HG02571 (cell line): ENCODE results near the gene IL4.
"Not testable (repeated sequence)": the region's sequence is repeated elsewhere in the genome, so short reads cannot be mapped to it uniquely, and the experiment has no call there.

Source experiments
- ATAC-seq: cut with Tn5 transposase; IDR thresholded peaks from one replicate; pipeline ENCODE4 v1.9.1; 2021; ENCODE audit warnings: mild to moderate bottlenecking, moderate library complexity; ENCODE audit not compliant: unreplicated experiment

Gene IL4

DNA sequence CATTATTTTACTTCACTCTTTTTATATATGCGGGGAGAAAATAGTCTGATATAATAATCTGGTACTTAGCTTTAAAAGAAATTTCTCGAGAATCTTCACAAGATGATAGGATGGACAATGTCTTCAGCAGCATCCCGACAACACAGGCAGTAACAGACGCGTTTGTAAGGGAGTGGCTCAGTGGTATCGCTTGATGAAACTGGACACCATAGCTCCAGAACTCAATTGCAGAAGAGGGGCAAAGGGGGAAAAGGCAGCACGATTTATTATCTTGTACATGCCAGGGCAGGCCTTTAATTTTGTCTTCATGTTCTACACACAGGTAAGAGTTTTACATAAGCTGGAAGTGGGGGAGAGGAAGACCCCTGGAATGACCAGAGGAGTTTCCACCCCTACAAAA, 15.7 kb downstream of the IL4 start:
- ATAC-seq, result no peak

DNA sequence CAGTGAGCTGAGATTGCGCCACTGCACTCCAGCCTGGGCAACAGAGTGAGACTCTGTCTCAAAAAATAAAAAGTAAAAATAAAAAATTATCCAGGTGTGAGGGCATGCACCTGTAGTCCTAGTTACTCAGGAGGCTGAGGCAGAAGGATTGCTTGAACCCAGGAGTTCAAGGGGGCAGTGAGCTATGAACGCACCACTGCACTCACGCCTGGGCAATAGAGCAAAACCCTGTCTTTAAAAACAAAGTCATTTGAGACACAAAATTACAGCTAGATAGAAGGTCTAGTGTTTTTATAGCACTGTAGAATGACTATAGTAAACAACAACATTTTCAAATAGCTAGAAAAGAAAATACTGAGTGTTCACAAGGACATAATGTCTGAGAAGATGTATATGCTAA, 16.4 kb downstream of the IL4 start:
- ATAC-seq, result no peak

DNA sequence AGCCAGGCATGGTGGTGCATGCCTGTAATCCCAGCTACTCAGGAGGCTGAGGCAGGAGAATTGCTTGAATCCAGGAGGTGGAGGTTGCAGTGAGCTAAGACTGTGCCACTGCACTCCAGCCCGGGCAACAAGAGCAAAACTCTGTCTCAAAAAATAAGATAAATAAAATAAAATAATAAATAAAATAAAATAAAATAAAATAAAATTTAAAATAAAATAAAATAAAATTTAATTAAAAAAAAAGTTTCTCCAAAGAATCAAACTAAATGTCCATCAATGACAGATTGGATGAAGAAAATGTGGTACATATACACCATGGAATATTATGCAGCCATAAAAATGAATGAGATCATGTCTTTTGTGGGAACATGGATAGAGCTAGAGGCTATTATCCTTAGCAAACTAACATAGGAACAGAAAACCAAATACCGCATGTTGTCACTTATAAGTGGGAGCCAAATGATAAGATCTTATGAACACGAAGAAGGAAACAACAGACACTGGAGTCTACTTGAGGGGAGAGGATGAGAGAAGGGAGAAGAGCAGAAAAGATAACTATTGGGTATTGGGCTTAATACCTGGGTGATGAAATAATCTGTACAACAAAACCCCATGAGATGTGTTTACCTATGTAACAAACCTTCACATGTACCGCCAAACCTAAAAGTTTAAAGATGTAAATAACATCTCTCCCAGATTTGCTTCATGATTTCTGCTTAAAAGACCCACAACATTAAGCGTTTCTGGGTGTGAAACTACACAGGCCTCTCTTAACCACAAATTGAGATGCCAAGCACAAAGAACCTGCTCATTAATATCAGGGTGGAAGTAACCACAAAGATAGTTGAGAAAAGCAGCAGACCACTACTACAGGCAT, 18.2 kb downstream of the IL4 start:
- ATAC-seq, result not testable (repeated sequence)

DNA sequence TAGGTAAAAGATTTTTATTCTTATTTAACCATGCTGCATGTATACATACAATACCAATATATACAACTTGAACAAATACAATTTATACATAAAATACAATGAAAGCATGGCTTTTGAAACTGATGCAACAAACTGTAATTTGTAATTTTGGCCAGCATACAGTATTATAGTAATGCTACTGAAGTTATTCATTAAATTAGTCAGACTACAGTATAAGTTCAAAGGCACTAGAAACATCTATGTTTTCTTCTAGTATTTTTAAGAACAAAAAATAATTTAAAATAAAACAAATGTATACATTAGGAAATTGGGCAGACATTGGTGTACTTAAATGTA, 18.8 kb downstream of the IL4 start:
- ATAC-seq, result no peak

DNA sequence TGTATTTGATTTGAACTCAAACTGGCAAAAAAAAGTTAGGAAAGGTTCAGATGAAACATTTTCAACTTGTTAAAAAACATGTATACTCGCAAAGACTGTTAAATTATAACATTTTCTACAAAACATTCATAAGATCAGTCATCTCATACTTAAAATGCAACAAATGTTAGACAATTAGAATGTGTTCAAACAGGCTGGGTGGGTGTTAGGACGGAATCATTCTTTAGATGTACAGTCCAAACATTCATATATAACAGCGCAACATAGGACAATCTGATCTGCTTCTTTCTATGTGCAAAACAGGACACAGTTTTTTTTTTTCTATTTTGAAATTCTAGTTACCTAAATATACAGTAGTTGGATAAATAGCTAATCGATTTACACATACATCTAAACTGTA, 22.2 kb downstream of the IL4 start:
- ATAC-seq, result no peak

DNA sequence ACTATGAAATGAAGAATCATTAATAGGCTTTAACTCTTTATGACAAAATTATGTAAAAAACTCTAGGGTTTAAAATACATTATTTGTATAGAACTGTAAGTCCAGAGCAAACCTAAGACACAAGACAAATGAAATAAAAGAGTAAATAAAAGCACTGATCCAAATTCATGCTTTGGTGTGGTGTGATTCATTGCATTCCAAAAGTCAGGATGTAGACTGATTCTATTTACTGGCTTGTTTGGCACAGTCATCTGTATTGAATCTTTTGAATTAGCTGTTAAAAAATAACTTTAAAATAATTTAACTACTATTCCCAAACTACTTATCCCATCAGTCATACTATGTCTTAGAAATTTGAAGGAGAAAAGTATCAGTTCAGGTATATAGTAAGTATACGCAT, 31.1 kb downstream of the IL4 start:
- no peak for ATAC-seq

DNA sequence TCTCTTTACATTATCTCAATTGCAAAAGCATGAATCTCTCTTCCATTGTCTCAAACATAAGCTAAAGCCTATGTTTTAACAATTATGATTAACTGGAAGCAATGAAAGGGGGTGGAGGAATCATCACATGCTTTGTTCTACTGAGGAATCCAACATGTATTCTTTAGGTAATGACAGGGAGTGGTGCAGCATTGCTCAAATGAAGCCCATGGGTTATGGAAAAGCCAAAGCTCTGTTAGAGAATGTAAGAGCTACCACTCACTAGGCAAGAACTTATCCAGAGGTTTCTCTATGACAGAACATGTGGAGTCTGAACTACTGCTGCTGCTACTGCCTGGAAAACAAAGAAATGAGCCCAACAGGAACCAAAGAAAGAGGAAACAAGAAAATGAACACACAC, 34.9 kb downstream of the IL4 start:
- ATAC-seq, result no peak

DNA sequence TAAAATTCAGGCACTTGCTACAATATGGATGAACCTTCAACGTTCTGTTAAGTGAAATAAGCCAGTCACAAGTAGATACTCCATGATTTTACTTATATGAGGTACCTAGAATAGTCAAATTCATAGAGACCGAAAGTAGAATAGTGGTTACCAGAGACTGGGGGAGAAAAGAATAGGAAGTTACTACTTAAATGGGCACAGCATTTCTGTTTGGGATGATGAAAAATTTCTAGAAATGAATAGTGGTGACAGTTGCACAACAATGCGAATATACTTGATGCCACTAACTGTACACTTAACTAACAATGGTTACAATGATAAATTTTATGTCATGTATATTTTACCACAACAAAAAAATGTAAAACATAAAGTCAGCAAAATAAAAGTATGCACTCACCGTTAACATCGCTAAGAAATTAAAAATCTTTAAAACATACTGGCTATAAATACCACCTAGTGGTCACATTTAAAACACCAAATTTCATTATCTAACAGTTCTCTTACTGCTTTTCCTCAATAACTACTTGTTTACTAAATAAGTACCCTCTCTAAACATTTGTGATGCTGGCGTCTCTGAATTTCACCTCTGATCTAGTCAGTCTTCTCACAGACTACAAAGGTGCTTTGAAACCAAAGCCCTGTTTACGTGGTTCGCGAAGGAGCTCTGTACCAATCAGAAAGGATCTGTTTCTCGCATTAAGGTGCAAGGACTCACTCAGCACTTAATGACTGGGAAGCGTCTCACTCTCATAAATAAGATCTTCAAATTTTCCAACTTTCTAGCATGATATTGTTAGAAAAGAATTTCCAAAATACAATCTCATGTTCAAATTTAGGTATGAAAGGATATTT, 40.9 kb downstream of the IL4 start:
- ATAC-seq, result no peak

DNA sequence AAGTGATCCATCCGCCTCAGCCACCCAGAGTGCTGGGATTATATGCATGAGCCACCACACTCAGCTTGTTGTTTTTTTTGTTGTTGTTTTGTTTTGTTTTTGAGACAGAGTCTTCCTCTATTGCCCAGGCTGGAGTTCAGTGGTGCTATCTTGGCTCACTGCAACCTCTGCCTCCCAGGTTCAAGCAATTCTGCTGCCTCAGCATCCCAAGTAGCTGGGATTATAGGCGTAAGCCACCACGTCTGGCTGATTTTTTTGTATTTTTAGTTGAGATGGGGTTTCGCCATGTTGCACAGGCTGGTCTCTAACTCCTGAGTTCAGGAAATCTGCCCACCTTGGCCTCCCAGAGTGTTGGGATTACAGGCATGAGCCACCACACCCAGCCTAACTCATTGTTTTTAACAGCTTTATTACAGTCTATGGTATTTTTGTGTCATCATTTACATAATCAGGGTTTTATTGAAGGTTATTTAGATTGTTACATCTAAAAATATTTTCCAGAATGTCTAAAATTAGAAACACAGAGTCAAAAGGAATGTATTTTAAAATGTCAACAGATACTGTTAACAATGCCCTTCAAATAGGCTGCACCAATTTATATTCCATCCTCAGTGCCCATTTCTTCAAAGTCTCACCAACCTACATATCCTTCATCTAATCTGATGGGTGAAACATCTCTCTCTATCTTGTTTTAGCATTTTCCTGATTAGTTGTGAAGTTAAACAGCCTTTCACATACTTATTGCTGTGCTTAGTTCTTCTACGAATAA, 44.9 kb downstream of the IL4 start:
- ATAC-seq, result no peak

DNA sequence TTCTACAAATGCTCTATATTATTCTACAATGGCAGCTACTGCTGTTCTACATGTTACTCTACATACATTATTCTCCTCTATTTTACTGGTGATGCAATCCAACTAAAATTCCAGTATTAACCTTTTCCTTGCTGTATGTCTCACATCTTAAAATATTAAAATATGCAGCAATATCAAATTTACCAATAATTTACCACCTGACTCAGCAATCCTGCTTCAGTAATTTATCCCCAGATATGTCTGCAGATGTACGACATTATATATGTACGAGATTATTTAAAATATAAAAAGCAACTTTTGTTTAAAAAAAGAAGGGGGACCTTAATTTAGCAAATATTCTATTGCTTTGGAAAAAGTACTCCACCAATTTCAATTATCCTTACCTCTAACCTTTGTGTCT, 52.0 kb downstream of the IL4 start:
- ATAC-seq, result no peak

DNA sequence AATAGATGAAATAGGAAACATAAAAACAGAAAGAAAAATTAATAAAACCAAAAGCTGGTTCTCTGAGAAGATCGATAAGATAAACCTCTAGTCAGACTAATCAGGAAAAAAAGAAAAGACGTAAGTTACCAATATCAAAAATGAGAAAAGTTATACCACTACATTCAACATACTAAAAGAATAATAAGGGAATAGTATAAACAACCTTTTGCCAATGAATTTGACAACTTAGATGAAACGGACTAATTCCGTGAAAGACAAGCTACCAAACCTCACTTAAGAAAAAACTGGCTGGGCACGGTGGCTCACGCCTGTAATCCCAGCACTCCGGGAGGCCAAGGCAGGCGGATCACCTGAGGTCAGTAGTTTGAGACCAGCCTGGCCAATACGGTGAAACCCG, 56.1 kb downstream of the IL4 start:
- no peak for ATAC-seq
